ENCODE data around the gene LONP2. TPM values are rescaled to one million over a fixed set of nuclear protein-coding genes. Genes with fewer than 3 reads are reported as not detected.
A peak's percentile ranks its signal among the peaks of the same experiment; 100 is the strongest.

Gene LONP2
- total and polyA plus RNA-seq, 2 of the 13 experiments (the other 11 are each of a cell fraction or from before 2014, with no cell fraction given), result 39.2 to 63.3 TPM

- no peak overlapping the region for H3K9ac ChIP-seq (ENCODE audit: insufficient read depth, low read depth, low read length)
- H3K4me2 ChIP-seq (ENCODE audit: low read depth, low read length), result no peak overlapping the region
- ChIA-PET CTCF (ENCODE audit: low intra/inter-chr PET ratio, low total read pairs) (no interaction called here), POLR2A (interaction anchor here (0.7 to 0.8 kb wide), 2 partner anchors 11 to 16 kb away, joined by 3 to 4 read pairs; no protein-coding TSS in a partner anchor)
- H4K20me1 ChIP-seq (ENCODE audit: insufficient read depth, low read length), result peaks cover 69% of the 10 kb centered on the region
- H3K4me3 ChIP-seq (replicated peaks in 1 of 3; ENCODE audit: insufficient read depth in 1 of 3, low read depth in 2 of 3, low read length in 3 of 3), result no peak overlapping the region
- H3K9me3 ChIP-seq (ENCODE audit: low read length), result no peaks in the 10 kb centered on the region
- H2AFZ ChIP-seq (ENCODE audit: low read length), result no peak overlapping the region
- TF ChIP-seq TEAD3 (CRISPR knock-in tag; optimal IDR thresholded peaks at IDR 0.05; ENCODE audit: borderline replicate concordance) (peak; percentile 9), ONECUT2 (CRISPR knock-in tag; IDR thresholded peaks at IDR 0.05) (no peak), RBAK (CRISPR knock-in tag; IDR thresholded peaks at IDR 0.05) (no peak), PAXIP1 (CRISPR knock-in tag; conservative IDR thresholded peaks at IDR 0.05) (no peak), RORA (CRISPR knock-in tag; IDR thresholded peaks at IDR 0.05) (no peak), ZNF713 (CRISPR knock-in tag; IDR thresholded peaks at IDR 0.05) (no peak), ETV6 (CRISPR knock-in tag; conservative IDR thresholded peaks at IDR 0.05) (no peak)
- ATAC-seq (no peak), DNase-seq (ENCODE audit: low spot score) (no peak), FAIRE-seq (no peak)
- no TSS peak for BruUV-seq (replicated peaks)
- no peak overlapping the region for H3K27ac ChIP-seq (ENCODE audit: extremely low read length, insufficient read depth, low read length)
- in situ Hi-C loops (cut with HindIII; ENCODE audit: extremely low pct_ligation_motif_present, low pct_unique_long_range_greater_than_20kb) (no loop called here), intact Hi-C loops (cut with micrococcal nuclease; ENCODE audit: unreplicated experiment) (no loop called here)
- no peaks in the 10 kb centered on the region; a peak in 1 of 5 replicates for H3K27me3 ChIP-seq (ENCODE audit: control insufficient read depth in 1 of 2, insufficient read depth in 2 of 2, low read length in 2 of 2)
- WGBS (ENCODE audit: low lambda C conversion rate), result 89% methylated on average over 5 of the region's 5 CpGs
- peaks cover 64% of the 10 kb centered on the region for H3K4me1 ChIP-seq (ENCODE audit: insufficient read depth, low read length)
- no peaks in the 10 kb centered on the region for H3K36me3 ChIP-seq (replicated peaks in 1 of 2; ENCODE audit: control insufficient read depth in 1 of 2, insufficient read depth in 2 of 2, low read length in 2 of 2)
- H3K79me2 ChIP-seq (ENCODE audit: insufficient read depth, low read length), result peaks cover 80% of the 10 kb centered on the region
These were observed 137.1 kb downstream of the LONP2 start for GRCh38 chr16:48381201-48381600.
